Esophagus squamous epithelium (tissue), 4 donors: ENCODE results near the gene ST8SIA6.

ENCODE experiments used
- CTCF ChIP-seq, 6 experiments: fragments of 450-650 bp in 4 of 6; fragments of 200-600 bp in 2 of 6; sonication (generic) in 2 of 6; IDR thresholded peaks; one replicate each; pipeline ENCODE4 v1.5.1; 2016 to 2019; ENCODE audit warnings: antibody characterized with exemption in 6 of 6, mild to moderate bottlenecking in 4 of 6, moderate library complexity in 4 of 6
- POLR2A ChIP-seq, 4 donors: fragments of 450-650 bp; IDR thresholded peaks; one replicate each; pipeline ENCODE4 v1.6.1; 2017; ENCODE audit warnings: antibody characterized with exemption in 4 of 4, mild to moderate bottlenecking in 4 of 4, moderate library complexity in 3 of 4

- TF ChIP-seq CTCF (IDR thresholded peaks at IDR 0.05) = no peak
- no peak for TF ChIP-seq POLR2A (IDR thresholded peaks at IDR 0.05)
These were observed 11.1 kb upstream of the ST8SIA6 start for GRCh38 chr10:17465328-17466125.
